Fibroblast of lung (primary cell): ENCODE data around the gene SH3BP2. TPM values are rescaled to one million over a fixed set of nuclear protein-coding genes. Genes with fewer than 3 reads are reported as not detected.

Source experiments
- DNase-seq, 2 donors: peaks; one replicate each; pipeline versions ENCODE4 v3.0.0 to v3.0.0-alpha.2; 2010; ENCODE audit warnings: low read depth in 2 of 2
- H2AFZ ChIP-seq: 2 replicates; pipeline ENCODE4 v1.5.1; 2012; ENCODE audit warnings: low read length, control low read depth, inconsistent platforms
- H3K27ac ChIP-seq: 2 replicates; pipeline ENCODE4 v1.5.1; 2011; ENCODE audit warnings: low read length, control low read depth; ENCODE audit not compliant: insufficient read depth
- H3K27me3 ChIP-seq: 2 replicates; pipeline ENCODE4 v1.5.1; 2011; ENCODE audit warnings: mild to moderate bottlenecking, low read length; ENCODE audit not compliant: control insufficient read depth, insufficient read depth
- H3K36me3 ChIP-seq: 2 replicates; pipeline ENCODE4 v1.5.1; 2011; ENCODE audit warnings: low read length; ENCODE audit not compliant: control insufficient read depth, insufficient read depth
- H3K4me1 ChIP-seq: 2 replicates; pipeline ENCODE4 v1.5.1; 2011; ENCODE audit warnings: low read length; ENCODE audit not compliant: control insufficient read depth, insufficient read depth; ENCODE audit errors: extremely low read depth
- H3K4me2 ChIP-seq: 2 replicates; pipeline ENCODE4 v1.5.1; 2011; ENCODE audit warnings: low read length, control low read depth; ENCODE audit not compliant: insufficient read depth; ENCODE audit errors: extremely low read depth
- H3K4me3 ChIP-seq, 4 experiments: fragments of 200-600 bp in 1 of 4; sonication (generic) in 1 of 4; replicated peaks in 1 of 4; 2 replicates each; pipeline ENCODE4 v1.5.1; 2011 to 2016; ENCODE audit warnings: low read length in 4 of 4, low read depth in 3 of 4, mild to moderate bottlenecking in 3 of 4, control low read depth in 2 of 4, inconsistent platforms in 1 of 4, mixed read lengths in 1 of 4; ENCODE audit not compliant: insufficient read depth in 1 of 4; ENCODE audit errors: control extremely low read depth in 1 of 4
- H3K79me2 ChIP-seq: 2 replicates; pipeline ENCODE4 v1.5.1; 2012; ENCODE audit warnings: mild to moderate bottlenecking, low read length, inconsistent platforms; ENCODE audit not compliant: control insufficient read depth, insufficient read depth
- H3K9ac ChIP-seq: 2 replicates; pipeline ENCODE4 v1.5.1; 2011; ENCODE audit warnings: mild to moderate bottlenecking, low read length, control low read depth; ENCODE audit not compliant: insufficient read depth
- H3K9me3 ChIP-seq: 2 replicates; pipeline ENCODE4 v1.5.1; 2012; ENCODE audit warnings: low read depth, low read length; ENCODE audit not compliant: control insufficient read depth, insufficient read depth
- H4K20me1 ChIP-seq: 2 replicates; pipeline ENCODE4 v1.5.1; 2011; ENCODE audit warnings: low read length; ENCODE audit not compliant: control insufficient read depth, insufficient read depth; ENCODE audit errors: extremely low read depth
- CTCF ChIP-seq, 2 donors: IDR thresholded peaks in 1 of 2; conservative IDR thresholded peaks in 1 of 2; 1 replicate in 1 of 2; 2 replicates in 1 of 2; pipeline ENCODE4 v1.5.1; 2011 to 2012; ENCODE audit warnings: low read length in 2 of 2, control low read depth in 1 of 2, inconsistent platforms in 1 of 2, low read depth in 1 of 2, mild to moderate bottlenecking in 1 of 2
- EZH2 ChIP-seq: IDR thresholded peaks from 2 replicates; pipeline ENCODE4 v1.5.1; 2012; ENCODE audit warnings: low read length, control low read depth, mild to moderate bottlenecking; ENCODE audit errors: missing control alignments
- polyA plus RNA-seq, 2 donors: library from polyadenylated mRNA; depleted of rRNA in 1 of 2; stranded (reverse) in 1 of 2; unstranded in 1 of 2; fragments of >200 nt; gene quantifications; 2 replicates each; pipeline ENCODE4 v1.2.1, GENCODE V29; 2011 to 2012; ENCODE audit warnings: missing spikeins in 1 of 2
- total RNA-seq: library from RNA; depleted of rRNA; stranded (reverse); fragments of >200 nt; gene quantifications from 2 replicates; pipeline ENCODE4 v1.2.1, GENCODE V29; 2014

The SH3BP2 gene
- total and polyA plus RNA-seq, 2 donors (not counting 1 experiment from before 2014, with no cell fraction given), result 8.6 to 14.1 TPM

DNA sequence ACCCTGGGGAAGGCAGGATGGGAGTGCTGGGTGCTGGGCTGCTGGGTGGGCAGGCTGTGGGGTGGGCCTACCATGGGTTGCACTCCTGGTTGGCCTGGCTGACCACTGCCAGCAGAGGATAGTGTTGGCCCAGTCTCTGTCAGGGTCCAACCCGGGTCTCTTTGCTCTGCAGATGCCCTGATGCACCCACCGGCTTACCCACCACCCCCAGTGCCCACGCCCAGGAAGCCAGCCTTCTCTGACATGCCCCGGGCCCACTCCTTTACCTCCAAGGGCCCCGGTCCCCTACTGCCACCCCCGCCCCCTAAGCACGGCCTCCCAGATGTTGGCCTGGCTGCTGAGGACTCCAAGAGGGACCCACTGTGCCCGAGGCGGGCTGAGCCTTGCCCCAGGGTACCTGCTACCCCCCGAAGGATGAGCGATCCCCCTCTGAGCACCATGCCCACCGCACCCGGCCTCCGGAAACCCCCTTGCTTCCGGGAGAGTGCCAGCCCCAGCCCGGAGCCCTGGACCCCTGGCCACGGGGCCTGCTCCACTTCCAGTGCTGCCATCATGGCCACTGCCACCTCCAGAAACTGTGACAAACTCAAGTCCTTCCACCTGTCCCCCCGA lies 36.5 kb downstream of the SH3BP2 start:
- Histone ChIP-seq H3K9me3 (no peaks in the 10 kb centered on the region), H3K4me1 (no peaks in the 10 kb centered on the region), H3K9ac (no peak overlapping the region), H3K79me2 (no peaks in the 10 kb centered on the region), H4K20me1 (no peaks in the 10 kb centered on the region), H3K36me3 (peaks cover 30% of the 10 kb centered on the region), H2AFZ (no peak overlapping the region), H3K4me3 (no peak overlapping the region), H3K4me2 (no peak overlapping the region), H3K27ac (no peak overlapping the region), H3K27me3 (no peaks in the 10 kb centered on the region)
- DNase-seq, result no peak
- TF ChIP-seq EZH2 (no peak), CTCF (conservative IDR thresholded peaks at IDR 0.05 in 1 of 2, IDR thresholded peaks at IDR 0.05 in 1 of 2; ENCODE audit: low read depth in 1 of 2, low read length in 2 of 2) (no peak)

DNA sequence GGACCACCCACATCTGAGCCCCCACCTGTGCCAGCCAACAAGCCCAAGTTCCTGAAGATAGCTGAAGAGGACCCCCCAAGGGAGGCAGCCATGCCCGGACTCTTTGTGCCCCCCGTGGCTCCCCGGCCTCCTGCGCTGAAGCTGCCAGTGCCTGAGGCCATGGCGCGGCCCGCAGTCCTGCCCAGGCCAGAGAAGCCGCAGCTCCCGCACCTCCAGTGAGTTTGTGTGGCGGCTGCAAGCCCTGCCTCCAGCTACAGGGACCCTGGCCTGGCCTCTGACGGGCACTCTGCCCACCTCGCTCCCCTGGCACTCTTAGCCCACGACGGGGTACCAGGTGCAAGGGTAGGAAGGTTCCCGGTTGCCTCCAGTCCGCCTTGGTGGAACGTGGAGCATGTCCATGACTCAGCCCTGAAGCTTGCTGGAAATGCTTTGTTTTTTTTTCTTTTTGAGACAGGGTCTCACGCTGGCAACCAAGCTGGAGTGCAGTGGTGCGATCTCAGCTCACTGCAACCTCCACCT lies 37.1 kb downstream of the SH3BP2 start:
- Histone ChIP-seq H2AFZ (no peak overlapping the region), H3K4me2 (no peak overlapping the region), H3K4me1 (no peaks in the 10 kb centered on the region), H3K27ac (no peak overlapping the region), H3K9ac (no peak overlapping the region), H3K27me3 (no peaks in the 10 kb centered on the region), H3K79me2 (no peaks in the 10 kb centered on the region), H3K9me3 (no peaks in the 10 kb centered on the region), H3K4me3 (no peak overlapping the region), H3K36me3 (peaks cover 24% of the 10 kb centered on the region), H4K20me1 (no peaks in the 10 kb centered on the region)
- peak in 1 of 2 donors; percentile 50 for DNase-seq
- TF ChIP-seq CTCF (conservative IDR thresholded peaks at IDR 0.05 in 1 of 2, IDR thresholded peaks at IDR 0.05 in 1 of 2; ENCODE audit: low read depth in 1 of 2, low read length in 2 of 2) (no peak), EZH2 (no peak)

DNA sequence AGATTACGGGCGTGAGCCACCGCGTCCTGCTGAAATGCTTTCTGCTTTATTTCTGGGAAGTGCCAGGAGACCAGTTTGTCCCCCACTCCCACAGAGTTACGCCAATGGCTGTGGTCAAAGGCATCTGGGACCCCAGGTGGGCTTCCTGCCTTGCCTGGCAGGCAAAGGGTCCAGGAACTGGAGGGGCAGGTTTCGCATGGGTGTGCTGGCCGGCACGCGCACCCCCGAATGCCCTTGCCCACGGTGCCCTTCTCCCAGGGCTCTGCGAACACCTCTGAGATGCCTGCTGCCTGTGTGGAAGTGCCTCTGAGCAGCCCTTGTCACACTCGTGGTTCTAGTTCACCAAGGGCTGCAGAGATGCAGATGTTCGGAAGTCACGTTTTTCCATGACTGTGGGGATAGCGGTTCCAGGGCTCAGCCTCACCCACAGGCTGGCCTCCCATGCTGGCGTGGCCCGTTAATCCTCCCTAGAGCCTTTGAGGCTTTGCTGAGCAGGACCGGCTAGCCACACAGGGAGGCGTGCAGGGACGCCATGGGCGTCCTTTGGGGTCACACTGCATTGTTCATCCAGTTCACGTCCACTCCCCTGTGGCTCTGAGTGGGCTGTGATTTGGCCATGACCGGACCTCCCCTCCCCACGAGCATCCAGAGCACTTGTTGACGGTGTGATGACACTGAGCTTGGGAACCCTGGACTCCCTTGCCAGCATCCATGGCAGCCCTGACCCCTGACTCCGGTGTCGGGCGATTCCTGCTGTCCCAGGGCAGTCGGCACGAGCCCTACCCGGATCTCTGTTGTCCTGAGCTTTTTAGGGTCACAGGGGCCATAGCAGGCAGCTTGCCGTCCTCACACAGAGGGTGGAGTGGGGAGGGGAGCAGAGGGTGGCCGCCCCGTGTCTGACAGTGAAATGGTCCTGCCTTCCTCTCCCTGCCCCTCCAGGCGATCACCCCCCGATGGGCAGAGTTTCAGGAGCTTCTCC lies 38.0 kb downstream of the SH3BP2 start:
- Histone ChIP-seq H3K9me3 (no peaks in the 10 kb centered on the region), H2AFZ (no peak overlapping the region), H3K79me2 (no peaks in the 10 kb centered on the region), H4K20me1 (no peaks in the 10 kb centered on the region), H3K4me2 (no peak overlapping the region), H3K4me3 (no peak overlapping the region), H3K9ac (no peak overlapping the region), H3K27me3 (no peaks in the 10 kb centered on the region), H3K4me1 (no peaks in the 10 kb centered on the region), H3K36me3 (peaks cover 22% of the 10 kb centered on the region), H3K27ac (no peak overlapping the region)
- TF ChIP-seq EZH2 (no peak), CTCF (conservative IDR thresholded peaks at IDR 0.05 in 1 of 2, IDR thresholded peaks at IDR 0.05 in 1 of 2; ENCODE audit: low read depth in 1 of 2, low read length in 2 of 2) (no peak)
- no peak for DNase-seq
